ENCODE results near the gene SORBS2. TPM values are rescaled to one million over a fixed set of nuclear protein-coding genes. Genes with fewer than 3 reads are reported as not detected.

The SORBS2 gene
- total and polyA plus RNA-seq, 2 donors (not counting 1 experiment from before 2014, with no cell fraction given): 0.25 to 0.89 TPM

DNA sequence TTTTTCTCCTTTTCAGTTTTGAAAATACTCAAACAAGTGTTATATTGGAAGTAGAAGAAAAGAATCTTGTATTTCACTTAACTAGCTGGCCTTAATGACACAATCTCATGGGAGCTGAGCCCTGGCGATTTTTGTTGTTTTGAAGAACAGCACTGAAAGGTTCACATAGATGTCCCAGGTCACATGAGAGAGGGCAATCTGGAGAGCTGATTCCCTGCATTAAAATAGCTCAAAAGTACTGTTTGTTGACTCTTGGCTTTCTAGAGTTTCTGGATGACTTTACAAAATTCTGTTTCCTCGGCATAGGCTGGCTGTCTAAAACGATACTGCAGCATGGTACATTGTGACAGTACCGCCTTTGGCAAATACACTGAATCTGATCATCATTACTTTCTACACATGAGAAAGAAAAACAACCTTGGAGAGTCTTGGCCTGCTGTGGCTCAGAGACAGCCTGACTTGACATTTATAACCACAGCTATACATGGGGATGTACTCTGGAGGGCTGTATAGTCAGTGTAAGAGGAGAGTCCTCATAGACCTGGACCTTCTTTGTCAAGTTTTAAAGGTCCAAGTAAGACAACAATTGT, 156.9 kb downstream of the SORBS2 start:
- TF ChIP-seq CTCF (IDR thresholded peaks at IDR 0.05): no peak
- no peak for TF ChIP-seq EZH2 (IDR thresholded peaks at IDR 0.05; ENCODE audit: borderline replicate concordance, insufficient read depth, low read depth, low read length, poor library complexity, severe bottlenecking)
- Histone ChIP-seq H3K36me3 (replicated peaks in 1 of 2; ENCODE audit: control extremely low read depth in 1 of 2, control insufficient read depth in 1 of 2, extremely low read depth in 1 of 2, insufficient read depth in 2 of 2, low read length in 1 of 2) (no peaks in the 10 kb centered on the region), H2AFZ (ENCODE audit: insufficient read depth, low read depth, low read length, poor library complexity, severe bottlenecking) (no peak overlapping the region), H3K4me2 (replicated peaks; ENCODE audit: low read depth, low read length, poor library complexity, severe bottlenecking) (no peak overlapping the region), H3K9me3 (ENCODE audit: control extremely low read depth in 1 of 3, control insufficient read depth in 2 of 3, insufficient read depth in 1 of 3, low read length in 2 of 3) (no peaks in the 10 kb centered on the region), H3K4me3 (ENCODE audit: control extremely low read depth in 1 of 5, extremely low read depth in 1 of 5, insufficient read depth in 1 of 5, low read depth in 2 of 5, low read length in 4 of 5) (no peak overlapping the region), H3K27ac (ENCODE audit: low read length in 2 of 2) (no peak overlapping the region), H3K27me3 (replicated peaks in 1 of 4; ENCODE audit: control extremely low read depth in 1 of 4, control insufficient read depth in 3 of 4, insufficient read depth in 4 of 4, low read length in 3 of 4) (no peaks in the 10 kb centered on the region), H3K4me1 (ENCODE audit: control insufficient read depth in 2 of 2, insufficient read depth in 2 of 2, low read length in 2 of 2) (no peaks in the 10 kb centered on the region), H3K9ac (ENCODE audit: low read length) (no peak overlapping the region), H4K20me1 (ENCODE audit: control insufficient read depth, insufficient read depth, low read length, poor library complexity, severe bottlenecking) (no peaks in the 10 kb centered on the region), H3K79me2 (ENCODE audit: control insufficient read depth, insufficient read depth, low read length) (no peaks in the 10 kb centered on the region)
- no peaks in the 10 kb centered on the region for H3K4me1 Mint-ChIP-seq
- intact Hi-C loops (cut with micrococcal nuclease): no loop called here
- DNase-seq (no peak), ATAC-seq (ENCODE audit: low read depth) (no peak)
- ChIA-PET POLR2A (no interaction called here), CTCF (interaction anchor here (1.4 kb wide), 1 partner anchor 57 kb away, joined by 5 read pairs; no protein-coding TSS in a partner anchor)
- H3K27me3 Mint-ChIP-seq: peaks cover 18% of the 10 kb centered on the region
- no peak overlapping the region for H3K4me3 Mint-ChIP-seq
- H3K27ac Mint-ChIP-seq: no peak overlapping the region
- no peaks in the 10 kb centered on the region for H3K9me3 Mint-ChIP-seq (ENCODE audit: insufficient read depth)
- WGBS (ENCODE audit: insufficient coverage): 65% methylated on average over 4 of the region's 4 CpGs

- no peaks in the 10 kb centered on the region for H3K36me3 ChIP-seq (replicated peaks in 1 of 2; ENCODE audit: control extremely low read depth in 1 of 2, control insufficient read depth in 1 of 2, extremely low read depth in 1 of 2, insufficient read depth in 2 of 2, low read length in 1 of 2)
- Mint-ChIP-seq H3K27me3 (peaks cover 21% of the 10 kb centered on the region), H3K27ac (no peak overlapping the region), H3K9me3 (ENCODE audit: insufficient read depth) (no peaks in the 10 kb centered on the region), H3K4me3 (no peak overlapping the region), H3K4me1 (no peaks in the 10 kb centered on the region)
- H3K4me1 ChIP-seq (ENCODE audit: control insufficient read depth in 2 of 2, insufficient read depth in 2 of 2, low read length in 2 of 2): no peaks in the 10 kb centered on the region
- no CpG with 5 or more reads among the region's 3 CpGs for WGBS (ENCODE audit: insufficient coverage)
- H3K27ac ChIP-seq (ENCODE audit: low read length in 2 of 2): no peak overlapping the region
- ATAC-seq (ENCODE audit: low read depth): no peak
- intact Hi-C loops (cut with micrococcal nuclease): no loop called here
- no peak for DNase-seq
- no peak overlapping the region for H3K9ac ChIP-seq (ENCODE audit: low read length)
- no peaks in the 10 kb centered on the region for H3K9me3 ChIP-seq (ENCODE audit: control extremely low read depth in 1 of 3, control insufficient read depth in 2 of 3, insufficient read depth in 1 of 3, low read length in 2 of 3)
- ChIA-PET CTCF (interaction anchor here (1.4 kb wide), 1 partner anchor 56 kb away, joined by 5 read pairs; no protein-coding TSS in a partner anchor), POLR2A (no interaction called here)
- no peak overlapping the region for H3K4me2 ChIP-seq (replicated peaks; ENCODE audit: low read depth, low read length, poor library complexity, severe bottlenecking)
- no peak for TF ChIP-seq EZH2 (IDR thresholded peaks at IDR 0.05; ENCODE audit: borderline replicate concordance, insufficient read depth, low read depth, low read length, poor library complexity, severe bottlenecking)
- no peak for TF ChIP-seq CTCF (IDR thresholded peaks at IDR 0.05)
- H3K79me2 ChIP-seq (ENCODE audit: control insufficient read depth, insufficient read depth, low read length): no peaks in the 10 kb centered on the region
- no peak overlapping the region for H3K4me3 ChIP-seq (ENCODE audit: control extremely low read depth in 1 of 5, extremely low read depth in 1 of 5, insufficient read depth in 1 of 5, low read depth in 2 of 5, low read length in 4 of 5)
- no peaks in the 10 kb centered on the region for H3K27me3 ChIP-seq (replicated peaks in 1 of 4; ENCODE audit: control extremely low read depth in 1 of 4, control insufficient read depth in 3 of 4, insufficient read depth in 4 of 4, low read length in 3 of 4)
- H4K20me1 ChIP-seq (ENCODE audit: control insufficient read depth, insufficient read depth, low read length, poor library complexity, severe bottlenecking): no peaks in the 10 kb centered on the region
- H2AFZ ChIP-seq (ENCODE audit: insufficient read depth, low read depth, low read length, poor library complexity, severe bottlenecking): no peak overlapping the region
These were observed 157.7 kb downstream of the SORBS2 start for GRCh38 chr4:185654311-185654710.
